GM23248 (cell line): ENCODE results near the gene SMCO3. TPM values are rescaled to one million over a fixed set of nuclear protein-coding genes. Genes with fewer than 3 reads are reported as not detected.

Experiments used
- DNase-seq: peaks from one replicate; pipeline ENCODE4 v3.0.0-alpha.2; 2015
- H2AFZ ChIP-seq: fragments of 200-600 bp; sonication (generic); 2 replicates; pipeline ENCODE4 v1.6.1; 2016; ENCODE audit warnings: antibody characterized with exemption
- H3F3A ChIP-seq: fragments of 200-600 bp; sonication (generic); 2 replicates; pipeline ENCODE4 v1.6.1; 2016; ENCODE audit warnings: mild to moderate bottlenecking, antibody characterized with exemption, mixed run types; ENCODE audit not compliant: insufficient read depth
- H3K27ac ChIP-seq: fragments of 200-600 bp; sonication (generic); 2 replicates; pipeline ENCODE4 v1.5.1; 2016; ENCODE audit warnings: mild to moderate bottlenecking
- H3K27me3 ChIP-seq: fragments of 200-600 bp; sonication (generic); replicated peaks from 2 replicates; pipeline ENCODE4 v1.6.1; 2016; ENCODE audit warnings: mild to moderate bottlenecking; ENCODE audit not compliant: insufficient read depth
- H3K36me3 ChIP-seq: fragments of 200-600 bp; sonication (generic); 2 replicates; pipeline ENCODE4 v1.6.1; 2016; ENCODE audit warnings: low read depth, mild to moderate bottlenecking
- H3K4me1 ChIP-seq: fragments of 200-600 bp; sonication (generic); 2 replicates; pipeline ENCODE4 v1.6.1; 2016; ENCODE audit warnings: mild to moderate bottlenecking; ENCODE audit not compliant: insufficient read depth
- H3K4me2 ChIP-seq: fragments of 200-600 bp; sonication (generic); one replicate; pipeline ENCODE4 v1.6.1; 2016; ENCODE audit warnings: mild to moderate bottlenecking; ENCODE audit not compliant: unreplicated experiment
- H3K4me3 ChIP-seq: fragments of 200-600 bp; sonication (generic); 2 replicates; pipeline ENCODE4 v1.5.1; 2016; ENCODE audit warnings: mild to moderate bottlenecking
- H3K79me2 ChIP-seq: fragments of 200-600 bp; sonication (generic); 2 replicates; pipeline ENCODE4 v1.6.1; 2016; ENCODE audit warnings: mild to moderate bottlenecking; ENCODE audit not compliant: insufficient read depth
- H3K9ac ChIP-seq: fragments of 200-600 bp; sonication (generic); 2 replicates; pipeline ENCODE4 v1.6.1; 2016; ENCODE audit warnings: mild to moderate bottlenecking
- H3K9me2 ChIP-seq: fragments of 200-600 bp; sonication (generic); 2 replicates; pipeline ENCODE4 v1.6.1; 2016; ENCODE audit warnings: mixed run types, mild to moderate bottlenecking, moderate library complexity; ENCODE audit not compliant: insufficient read depth
- H3K9me3 ChIP-seq: fragments of 200-600 bp; sonication (generic); one replicate; pipeline ENCODE4 v1.6.1; 2017; ENCODE audit warnings: low read depth
- H4K20me1 ChIP-seq: fragments of 200-600 bp; sonication (generic); 2 replicates; pipeline ENCODE4 v1.6.0; 2016; ENCODE audit not compliant: insufficient read depth
- EZH2 ChIP-seq: fragments of 200-600 bp; sonication (generic); IDR thresholded peaks from 2 replicates; pipeline ENCODE4 v1.6.1; 2018; ENCODE audit warnings: antibody characterized with exemption, mild to moderate bottlenecking; ENCODE audit not compliant: insufficient read depth, poor library complexity, severe bottlenecking
- EZH2phosphoT487 ChIP-seq: fragments of 200-600 bp; sonication (generic); IDR thresholded peaks from 2 replicates; pipeline ENCODE4 v1.6.1; 2018; ENCODE audit warnings: antibody characterized with exemption, moderate library complexity, mild to moderate bottlenecking, low read depth; ENCODE audit not compliant: insufficient read depth
- WGBS, 2 experiments: methylation state at CpG; one replicate each; pipeline ENCODE4 v1.1.6; 2015 to 2017; ENCODE audit warnings: low lambda C conversion rate in 2 of 2, low coverage in 1 of 2; ENCODE audit errors: missing lambda C conversion rate in 2 of 2; 5-methylcytosine and 5-hydroxymethylcytosine counted together
- in situ Hi-C: fragments of 300-500 bp; cut with MboI; formaldehyde crosslinking; loops from 2 replicates; pipeline ENCODE4 v1.15.0; 2020
- polyA plus RNA-seq: library from polyadenylated mRNA; unstranded; fragments of >200 nt; fragmentation: Nextera tagmentation; extraction: Ambion mirVana; gene quantifications from 2 replicates; pipeline ENCODE4 v1.2.1, GENCODE V29; 2016
- total RNA-seq: library from RNA; depleted of rRNA; stranded (reverse); fragments of >200 nt; shearing (Covaris generic); gene quantifications from 2 replicates; pipeline ENCODE4 v1.2.3, GENCODE V29; 2014; rRNA removed

The SMCO3 gene
- total RNA-seq (not detected in 2 replicates), polyA plus RNA-seq (not detected in 2 replicates)

- in situ Hi-C loops, result no loop called here
- no peak within 1 kb of the TSS for H3K9ac ChIP-seq
Observed at GRCh38 chr12:14814014-14814413, at the start of gene SMCO3. Gene SMCO3, minus strand, starts transcription at chr12:14814182. Its CDS starts 7,502 bp downstream, at chr12:14806680.

GRCh38 chr12:14860490-14860889 lies 46.5 kb upstream of the SMCO3 start:
- no peaks in the 10 kb centered on the region for H3K4me1 ChIP-seq
- no peak overlapping the region for H3K4me2 ChIP-seq
- H3K9me3 ChIP-seq, result peaks cover 4% of the 10 kb centered on the region
- H2AFZ ChIP-seq, result no peak overlapping the region
- H4K20me1 ChIP-seq, result no peaks in the 10 kb centered on the region
- no peaks in the 10 kb centered on the region for H3K79me2 ChIP-seq
- no peaks in the 10 kb centered on the region for H3K9me2 ChIP-seq
- no peak overlapping the region for H3K4me3 ChIP-seq
- H3K27ac ChIP-seq, result no peak overlapping the region
- no peak overlapping the region for H3K9ac ChIP-seq
- H3K27me3 ChIP-seq, result no peaks in the 10 kb centered on the region
- no peak for DNase-seq
- in situ Hi-C loops, result no loop called here
- TF ChIP-seq EZH2phosphoT487 (no peak), EZH2 (no peak)
- no peaks in the 10 kb centered on the region for H3K36me3 ChIP-seq
- H3F3A ChIP-seq, result no peaks in the 10 kb centered on the region

More at GRCh38 chr12:14814014-14814413, at the start of gene SMCO3:
- Histone ChIP-seq H3K9me3 (no peaks in the 10 kb centered on the region), H3K4me2 (no peak within 1 kb of the TSS), H3F3A (no peaks in the 10 kb centered on the region), H3K4me3 (no peak within 1 kb of the TSS), H3K27me3 (no peaks in the 10 kb centered on the region), H3K4me1 (no peaks in the 10 kb centered on the region), H4K20me1 (no peaks in the 10 kb centered on the region), H3K79me2 (no peaks in the 10 kb centered on the region), H3K9me2 (no peaks in the 10 kb centered on the region), H3K36me3 (no peaks in the 10 kb centered on the region), H3K27ac (no peak within 1 kb of the TSS), H2AFZ (peak within 1 kb of the TSS; percentile 47)
- TF ChIP-seq EZH2phosphoT487 (no peak), EZH2 (no peak)
- DNase-seq, result peak; percentile 3
- 33 to 38% methylated on average over 3 of the region's 3 CpGs for WGBS, 2 experiments

- peaks cover 4% of the 10 kb centered on the region for H3K9me3 ChIP-seq
- no peaks in the 10 kb centered on the region for H4K20me1 ChIP-seq
- WGBS, 2 experiments, result 54 to 62% methylated on average over 1 of the region's 1 CpG
- no peak overlapping the region for H3K4me3 ChIP-seq
- no peak overlapping the region for H3K9ac ChIP-seq
- peaks cover 14% of the 10 kb centered on the region for H3K4me1 ChIP-seq
- no peaks in the 10 kb centered on the region for H3F3A ChIP-seq
- TF ChIP-seq EZH2phosphoT487, result no peak
- H3K79me2 ChIP-seq, result no peaks in the 10 kb centered on the region
- H3K27ac ChIP-seq, result no peak overlapping the region
- H3K4me2 ChIP-seq, result no peak overlapping the region
- H3K9me2 ChIP-seq, result no peaks in the 10 kb centered on the region
- H3K27me3 ChIP-seq, result no peaks in the 10 kb centered on the region
- in situ Hi-C loops, result no loop called here
- no peak for DNase-seq
- H2AFZ ChIP-seq, result no peak overlapping the region
- no peaks in the 10 kb centered on the region for H3K36me3 ChIP-seq
Observed at GRCh38 chr12:14858513-14858912, 44.5 kb upstream of the SMCO3 start.

- no peaks in the 10 kb centered on the region for H3K9me2 ChIP-seq
- in situ Hi-C loops, result no loop called here
- no peak overlapping the region for H3K4me3 ChIP-seq
- H3F3A ChIP-seq, result no peaks in the 10 kb centered on the region
- H3K9ac ChIP-seq, result no peak overlapping the region
- no peaks in the 10 kb centered on the region for H3K79me2 ChIP-seq
- H3K27ac ChIP-seq, result no peak overlapping the region
- H2AFZ ChIP-seq, result peak overlapping the region; percentile 17; the same call in 1 of the 2 replicates
- no peaks in the 10 kb centered on the region for H4K20me1 ChIP-seq
- no peaks in the 10 kb centered on the region for H3K9me3 ChIP-seq
- no peaks in the 10 kb centered on the region for H3K27me3 ChIP-seq
- peak overlapping the region; percentile 2 for H3K4me2 ChIP-seq
- WGBS, 2 experiments, result 7% methylated on average over 6 of the region's 6 CpGs
- DNase-seq, result peak; percentile 72
- H3K4me1 ChIP-seq, result peaks cover 18% of the 10 kb centered on the region
- no peak for TF ChIP-seq EZH2
- TF ChIP-seq EZH2phosphoT487, result no peak
- H3K36me3 ChIP-seq, result no peaks in the 10 kb centered on the region
Observed at GRCh38 chr12:14854586-14855183, 40.7 kb upstream of the SMCO3 start.

- peaks cover 24% of the 10 kb centered on the region for H3K4me1 ChIP-seq
- H3K4me3 ChIP-seq, result no peak overlapping the region
- H3K9me2 ChIP-seq, result no peaks in the 10 kb centered on the region
- peak; percentile 36 for DNase-seq
- no peaks in the 10 kb centered on the region for H4K20me1 ChIP-seq
- H2AFZ ChIP-seq, result no peak overlapping the region
- no peak overlapping the region for H3K27ac ChIP-seq
- WGBS, 2 experiments, result 33 to 36% methylated on average over 3 of the region's 3 CpGs
- H3K36me3 ChIP-seq, result no peaks in the 10 kb centered on the region
- H3F3A ChIP-seq, result no peaks in the 10 kb centered on the region
- no peaks in the 10 kb centered on the region for H3K79me2 ChIP-seq
- no peak for TF ChIP-seq EZH2phosphoT487
- no peak for TF ChIP-seq EZH2
- H3K4me2 ChIP-seq, result peak overlapping the region; percentile 2
- no peak overlapping the region for H3K9ac ChIP-seq
- no peaks in the 10 kb centered on the region for H3K9me3 ChIP-seq
- H3K27me3 ChIP-seq, result no peaks in the 10 kb centered on the region
- in situ Hi-C loops, result no loop called here
Observed at GRCh38 chr12:14853961-14854360, 40.0 kb upstream of the SMCO3 start.
